Natural killer cell (primary cell): Measurements from ENCODE around the gene AIRE. TPM values are rescaled to one million over a fixed set of nuclear protein-coding genes. Genes with fewer than 3 reads are reported as not detected.

Source experiments
- ATAC-seq, 3 donors: fragments of 150-1000 bp in 2 of 3; fragments of 200-7000 bp in 1 of 3; cut with Tn5 transposase; 1 replicate in 1 of 3; 2 replicates in 2 of 3; pipeline ENCODE4 v1.10.0; 2021; ENCODE audit warnings: mild to moderate bottlenecking in 2 of 3, moderate library complexity in 2 of 3
- DNase-seq, 2 donors: peaks; one replicate each; pipeline versions ENCODE4 v3.0.0 to v3.0.0-alpha.2; 2013 to 2021; ENCODE audit warnings: mixed read lengths in 1 of 2
- H3K27ac ChIP-seq: one replicate; pipeline ENCODE4 v1.5.1; 2013; ENCODE audit warnings: mild to moderate bottlenecking, low read length
- H3K27me3 ChIP-seq: one replicate; pipeline ENCODE4 v1.6.1; 2013; ENCODE audit warnings: low read length; ENCODE audit not compliant: control insufficient read depth, insufficient read depth
- H3K36me3 ChIP-seq: one replicate; pipeline ENCODE4 v1.6.1; 2013; ENCODE audit warnings: low read length; ENCODE audit not compliant: control insufficient read depth, insufficient read depth
- H3K4me1 ChIP-seq: one replicate; pipeline ENCODE4 v1.6.1; 2013; ENCODE audit warnings: low read length; ENCODE audit not compliant: control insufficient read depth, insufficient read depth
- H3K4me3 ChIP-seq: one replicate; pipeline ENCODE4 v1.5.1; 2013; ENCODE audit warnings: low read length
- H3K9me3 ChIP-seq: one replicate; pipeline ENCODE4 v1.6.1; 2013; ENCODE audit warnings: low read length; ENCODE audit not compliant: control insufficient read depth, insufficient read depth
- H3K27ac Mint-ChIP-seq, 2 donors: one replicate each; pipeline ENCODE4 v1.8.0; 2022; ENCODE audit warnings: mild to moderate bottlenecking in 2 of 2, mixed read lengths in 2 of 2, moderate library complexity in 1 of 2
- H3K27me3 Mint-ChIP-seq, 2 donors: one replicate each; pipeline ENCODE4 v1.8.0; 2022; ENCODE audit warnings: low read depth in 2 of 2, mixed read lengths in 2 of 2
- H3K36me3 Mint-ChIP-seq: one replicate; pipeline ENCODE4 v1.8.0; 2022; ENCODE audit warnings: mixed read lengths
- H3K4me1 Mint-ChIP-seq, 2 donors: one replicate each; pipeline ENCODE4 v1.8.0; 2022; ENCODE audit warnings: mixed read lengths in 2 of 2
- H3K4me3 Mint-ChIP-seq: one replicate; pipeline ENCODE4 v1.8.0; 2022; ENCODE audit warnings: mild to moderate bottlenecking, moderate library complexity, mixed read lengths
- H3K9me3 Mint-ChIP-seq, 2 donors: one replicate each; pipeline ENCODE4 v1.8.0; 2022; ENCODE audit warnings: mixed read lengths in 2 of 2
- CTCF ChIP-seq: fragments of 200-600 bp; IDR thresholded peaks from one replicate; pipeline ENCODE4 v1.8.0; 2022; ENCODE audit warnings: antibody characterized with exemption
- whole genome bisulfite sequencing: methylation state at CpG from one replicate; pipeline ENCODE4 v1.1.7; 2013; ENCODE audit warnings: missing lambda C conversion rate; ENCODE audit not compliant: insufficient coverage; 5-methylcytosine and 5-hydroxymethylcytosine counted together
- intact Hi-C: fragments of 100-400 bp; cut with micrococcal nuclease; formaldehyde crosslinking; loops from one replicate; pipeline ENCODE4 v1.14.2; 2022
- total RNA-seq, 4 donors: library from RNA; stranded (reverse); fragments of 120-200 nt in 1 of 4; gene quantifications; one replicate each; pipeline versions ENCODE4 v1.2.3 to v1.2.4, GENCODE V29; 2013 to 2022

AIRE gene
- total RNA-seq, 3 donors from 2014 or later (not counting 1 experiment from before 2014, with no cell fraction given), result not detected

- no peaks in the 10 kb centered on the region for H3K9me3 Mint-ChIP-seq
- H3K27me3 ChIP-seq, result no peaks in the 10 kb centered on the region
- H3K4me1 Mint-ChIP-seq, result no peaks in the 10 kb centered on the region
- no peak for TF ChIP-seq CTCF
- no peaks in the 10 kb centered on the region for H3K4me1 ChIP-seq
- 94% methylated on average over 37 of the region's 37 CpGs for WGBS
- DNase-seq (no peak), ATAC-seq (no peak)
- no peaks in the 10 kb centered on the region for H3K9me3 ChIP-seq
- no peak overlapping the region for H3K4me3 Mint-ChIP-seq
- no peak overlapping the region for H3K27ac ChIP-seq
- no peaks in the 10 kb centered on the region for H3K36me3 Mint-ChIP-seq
- no peak overlapping the region for H3K27ac Mint-ChIP-seq
- intact Hi-C loops, result no loop called here
- H3K27me3 Mint-ChIP-seq, result no peaks in the 10 kb centered on the region
- no peak overlapping the region for H3K4me3 ChIP-seq
- peaks cover 37% of the 10 kb centered on the region for H3K36me3 ChIP-seq
Measured at GRCh38 chr21:44324106-44324853, 38.6 kb downstream of the AIRE start.

- no peaks in the 10 kb centered on the region for H3K9me3 ChIP-seq
- no peaks in the 10 kb centered on the region for H3K27me3 ChIP-seq
- Mint-ChIP-seq H3K4me1 (no peaks in the 10 kb centered on the region), H3K27me3 (no peaks in the 10 kb centered on the region), H3K27ac (no peak overlapping the region), H3K9me3 (no peaks in the 10 kb centered on the region), H3K36me3 (no peaks in the 10 kb centered on the region), H3K4me3 (no peak overlapping the region)
- no peak for ATAC-seq
- no peak for TF ChIP-seq CTCF
- H3K27ac ChIP-seq, result no peak overlapping the region
- H3K4me1 ChIP-seq, result no peaks in the 10 kb centered on the region
- intact Hi-C loops, result no loop called here
- 97% methylated on average over 11 of the region's 11 CpGs for WGBS
- peaks cover 37% of the 10 kb centered on the region for H3K36me3 ChIP-seq
- no peak overlapping the region for H3K4me3 ChIP-seq
- no peak for DNase-seq
Measured at GRCh38 chr21:44324854-44325107, 39.1 kb downstream of the AIRE start.

GRCh38 chr21:44325386-44326271, 40.0 kb downstream of the AIRE start:
- Mint-ChIP-seq H3K27me3 (no peaks in the 10 kb centered on the region), H3K9me3 (no peaks in the 10 kb centered on the region), H3K4me1 (no peaks in the 10 kb centered on the region), H3K27ac (no peak overlapping the region), H3K36me3 (no peaks in the 10 kb centered on the region), H3K4me3 (no peak overlapping the region)
- H3K27ac ChIP-seq, result no peak overlapping the region
- no peak for TF ChIP-seq CTCF
- H3K4me3 ChIP-seq, result no peak overlapping the region
- H3K27me3 ChIP-seq, result no peaks in the 10 kb centered on the region
- WGBS, result 95% methylated on average over 44 of the region's 44 CpGs
- intact Hi-C loops, result no loop called here
- no peaks in the 10 kb centered on the region for H3K9me3 ChIP-seq
- ATAC-seq (no peak), DNase-seq (no peak)
- peaks cover 39% of the 10 kb centered on the region for H3K36me3 ChIP-seq
- no peaks in the 10 kb centered on the region for H3K4me1 ChIP-seq
